Left colon (tissue), 2 donors: ENCODE data around the gene HAVCR1. TPM values are rescaled to one million over a fixed set of nuclear protein-coding genes. Genes with fewer than 3 reads are reported as not detected.
"Not testable (repeated sequence)": the region's sequence is repeated elsewhere in the genome, so short reads cannot be mapped to it uniquely, and the experiment has no call there.

ENCODE experiments used
- ATAC-seq: fragments of 200-7000 bp; cut with Tn5 transposase; one replicate; pipeline ENCODE4 v1.9.1; 2020; ENCODE audit warnings: mild to moderate bottlenecking, moderate library complexity
- DNase-seq, 2 donors: peaks; one replicate each; pipeline ENCODE4 v3.0.0-alpha.2; 2020
- intact Hi-C, 2 donors: fragments of 100-400 bp; cut with DNase I in 1 of 2; cut with micrococcal nuclease in 1 of 2; formaldehyde crosslinking; loops; one replicate each; pipeline versions ENCODE4 v1.11.2 to v1.14.0; 2022; cut with DNase I, micrococcal nuclease
- total RNA-seq, 2 donors: library from RNA; stranded (reverse); fragmentation: NEBNext Ultra II Directional; extraction: Animal tissue kit (Norgen Biotek cat#: 25700); gene quantifications; one replicate each; pipeline ENCODE4 v1.2.1, GENCODE V29; 2021
- donor health status: DM: no; HTN: no; CAD: no.
- donor health status: DM: yes; HTN: yes; CAD: no.

Gene HAVCR1
- total RNA-seq, 2 donors from 2014 or later = 3.9 to 16.3 TPM

GRCh38 chr5:157056848-157057247, 2.1 kb downstream of the HAVCR1 start:
- DNase-seq, ATAC-seq, intact Hi-C loops: not testable (repeated sequence)

GRCh38 chr5:157051604-157052245, 7.2 kb downstream of the HAVCR1 start:
- intact Hi-C loops = no loop called here
- DNase-seq = no peak
- ATAC-seq = peak; percentile 67

DNA sequence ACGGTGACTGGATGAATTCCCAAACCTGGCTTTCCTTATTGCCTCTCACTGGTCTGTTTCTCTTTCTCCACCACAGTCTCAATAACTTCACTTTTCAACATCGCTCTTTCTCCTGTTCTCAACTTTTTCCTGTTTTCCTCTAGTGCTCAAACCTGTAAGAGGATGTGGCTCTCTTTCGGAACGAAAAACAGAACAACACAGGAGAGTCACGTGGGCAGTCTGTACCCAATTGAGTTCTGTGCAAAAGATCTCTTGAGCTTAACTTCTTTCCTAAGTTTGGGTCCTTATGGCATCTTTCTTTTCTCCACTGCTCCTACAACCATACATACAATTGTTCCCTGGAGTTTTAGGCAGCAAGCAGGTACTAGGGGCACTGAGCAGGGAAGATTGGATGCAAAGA, 8.9 kb downstream of the HAVCR1 start:
- ATAC-seq (no peak), DNase-seq (no peak)
- intact Hi-C loops = no loop called here

- DNase-seq (no peak), ATAC-seq (no peak)
- intact Hi-C loops = no loop called here
These were observed 9.3 kb downstream of the HAVCR1 start for GRCh38 chr5:157049605-157050004.

DNA sequence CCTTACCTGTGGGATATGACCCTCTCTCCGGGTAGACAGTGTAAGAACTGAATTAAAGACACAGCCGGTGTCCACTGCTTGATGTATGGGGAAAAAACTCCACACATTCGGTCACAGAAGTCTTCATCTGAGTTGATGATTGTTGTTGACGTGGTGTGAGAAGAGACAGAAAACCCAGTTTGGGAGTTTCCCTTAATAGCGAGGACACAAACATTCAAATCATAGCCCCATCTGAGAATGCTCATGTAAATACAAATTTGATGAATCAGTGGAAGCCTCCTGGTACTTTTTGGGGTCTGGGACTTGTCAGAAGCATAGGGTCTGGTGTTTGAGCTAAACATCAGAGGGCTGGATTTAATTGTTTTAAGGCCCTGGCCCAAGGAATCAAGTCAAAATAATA, 11.0 kb downstream of the HAVCR1 start:
- ATAC-seq (no peak), DNase-seq (no peak)
- intact Hi-C loops = no loop called here

DNA sequence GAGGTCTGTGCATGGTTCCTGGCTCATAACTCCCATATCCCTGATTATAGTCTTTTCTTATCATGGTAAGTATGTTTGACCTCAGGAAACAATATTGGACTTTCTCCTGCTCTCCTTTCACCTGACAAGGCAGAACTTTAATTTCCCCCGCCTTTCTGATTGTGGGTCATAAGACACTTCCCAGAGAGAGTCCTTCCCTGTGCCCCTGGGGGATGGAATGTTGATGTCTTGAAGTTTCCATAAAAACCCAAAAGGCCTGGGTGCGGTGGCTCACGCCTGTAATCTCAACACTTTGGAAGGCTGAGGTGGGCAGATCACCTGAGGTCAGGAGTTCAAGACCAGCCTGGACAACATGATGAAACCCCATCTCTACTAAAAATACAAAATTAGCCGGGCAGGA, 11.9 kb downstream of the HAVCR1 start:
- DNase-seq, intact Hi-C loops: not testable (repeated sequence)
- ATAC-seq = peak; percentile 71

- ATAC-seq (peak; percentile 87), DNase-seq (peak in 1 of 2 donors; percentile 60)
- intact Hi-C loops = no loop called here
These were observed 12.9 kb downstream of the HAVCR1 start for GRCh38 chr5:157046041-157046440.

DNA sequence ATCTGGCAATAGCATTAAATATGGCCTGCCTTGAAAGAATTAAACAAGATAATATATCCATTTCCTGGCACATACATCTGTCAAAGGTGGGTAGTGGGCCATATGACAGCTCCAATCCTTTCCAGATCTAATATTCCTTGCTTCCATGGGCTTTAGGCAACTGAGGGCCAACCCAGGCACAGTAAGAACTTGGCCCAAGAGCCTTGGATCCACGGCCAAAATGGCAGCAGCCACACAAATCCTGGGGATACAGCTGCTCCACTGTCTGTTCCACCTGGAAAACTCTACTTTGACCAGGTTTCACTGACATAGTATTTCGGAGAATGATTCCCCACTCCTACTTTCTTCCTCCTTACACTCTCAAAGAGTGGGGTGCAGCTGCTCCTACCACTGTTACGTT, 13.3 kb downstream of the HAVCR1 start:
- ATAC-seq (no peak), DNase-seq (no peak)
- intact Hi-C loops = no loop called here

- no peak for ATAC-seq
- intact Hi-C loops = no loop called here
- DNase-seq = no peak
These were observed 20.2 kb downstream of the HAVCR1 start for GRCh38 chr5:157038568-157039187.

GRCh38 chr5:157034106-157035072, 24.5 kb downstream of the HAVCR1 start:
- peak; percentile 27 for ATAC-seq
- intact Hi-C loops = not testable (repeated sequence)
- peak; percentile 29 to 57 for DNase-seq

GRCh38 chr5:157033071-157033583, 25.8 kb downstream of the HAVCR1 start:
- DNase-seq (no peak), ATAC-seq (peak; percentile 57)
- intact Hi-C loops = no loop called here

DNA sequence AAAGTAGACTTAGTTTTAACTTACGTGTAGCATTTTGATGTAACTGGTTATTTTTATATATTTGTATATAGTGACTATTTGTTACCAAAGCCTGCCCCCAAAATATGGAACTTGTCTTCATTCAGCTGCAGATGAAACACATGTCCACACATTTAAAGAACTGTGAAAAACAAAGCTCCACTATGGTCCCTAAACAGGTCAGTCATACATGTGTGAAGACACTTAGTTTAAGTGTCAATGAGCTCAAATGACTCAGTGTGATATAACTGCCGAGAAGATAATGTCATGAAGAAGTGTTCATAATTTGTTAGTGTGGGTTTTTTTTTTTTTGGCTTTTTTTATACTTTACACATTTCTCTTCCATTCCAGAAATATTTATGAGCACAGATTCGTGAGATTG, 28.2 kb downstream of the HAVCR1 start:
- ATAC-seq = no peak
- intact Hi-C loops = no loop called here
- DNase-seq = no peak

- DNase-seq = no peak
- ATAC-seq = no peak
- intact Hi-C loops = no loop called here
These were observed 29.5 kb downstream of the HAVCR1 start for GRCh38 chr5:157029457-157029856.

- DNase-seq, ATAC-seq, intact Hi-C loops: not testable (repeated sequence)
These were observed 31.3 kb downstream of the HAVCR1 start for GRCh38 chr5:157027663-157028062.

GRCh38 chr5:157026789-157027424, 32.0 kb downstream of the HAVCR1 start:
- no peak for DNase-seq
- peak; percentile 78 for ATAC-seq
- intact Hi-C loops = no loop called here

DNA sequence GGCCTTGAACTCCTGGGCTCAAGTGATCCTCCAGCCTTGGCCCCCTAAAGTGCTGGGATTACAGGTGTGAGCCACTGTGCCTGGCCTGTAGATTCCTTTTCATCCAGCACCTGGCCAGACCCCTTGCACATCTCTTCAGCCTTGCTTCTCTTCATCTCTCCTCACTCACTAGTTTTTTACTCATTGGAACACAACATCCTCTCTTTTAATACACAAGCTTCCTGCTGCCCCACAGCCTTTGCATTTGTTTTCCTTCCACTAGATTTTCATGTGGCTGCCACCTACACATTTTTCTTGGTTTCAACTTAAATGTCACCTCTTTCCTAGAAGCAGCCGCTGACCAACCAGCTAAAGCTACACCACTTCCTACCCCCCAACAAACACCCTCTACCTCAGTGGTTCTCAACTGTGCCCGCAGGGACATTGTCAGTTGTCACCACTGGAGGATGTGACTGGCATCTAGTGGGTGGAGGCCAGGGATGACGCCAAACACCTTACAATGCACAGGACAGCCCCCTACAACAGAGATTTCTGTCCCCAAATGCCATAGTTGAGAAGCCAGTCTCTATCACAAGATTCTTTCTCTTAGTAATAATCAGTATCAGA, 33.7 kb downstream of the HAVCR1 start:
- DNase-seq = no peak

DNA sequence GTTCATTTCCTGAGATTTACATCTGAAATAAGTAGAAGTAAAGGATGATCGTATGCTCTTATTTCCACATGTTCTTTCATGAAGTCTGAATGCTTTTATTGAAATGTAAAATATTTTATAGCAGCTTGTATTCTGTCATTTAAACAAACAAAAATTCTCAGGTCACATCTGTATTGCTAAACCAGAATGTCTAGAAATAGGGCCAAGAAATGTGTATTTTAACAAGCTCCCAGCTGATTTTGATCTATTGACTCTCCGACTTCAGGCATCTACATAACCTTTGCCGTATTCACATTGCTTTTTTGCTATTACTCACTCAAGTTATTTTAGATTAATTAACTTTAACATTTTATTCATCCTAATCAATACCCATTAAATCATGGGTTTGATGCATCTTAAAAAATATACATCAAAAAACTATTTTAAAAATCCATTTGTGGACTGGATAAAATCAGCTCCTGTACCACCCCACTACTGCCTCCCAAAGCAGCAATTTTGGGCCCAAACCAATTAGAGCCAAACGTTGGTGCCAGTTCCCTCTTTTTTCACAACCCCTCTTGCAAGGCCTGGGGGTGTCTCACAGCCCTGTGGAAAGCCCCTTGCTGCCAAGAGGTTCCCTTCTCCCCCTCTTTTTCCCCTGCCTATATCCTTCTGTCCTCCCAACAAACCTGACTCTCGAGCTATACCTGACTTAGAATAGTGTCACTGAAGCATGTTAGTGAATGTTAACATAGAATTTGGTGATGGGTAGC, 34.5 kb downstream of the HAVCR1 start:
- ATAC-seq (peak; percentile 42), DNase-seq (no peak)
- intact Hi-C loops = no loop called here

More for the DNA sequence above, 33.7 kb downstream of the HAVCR1 start:
- no peak for ATAC-seq
- intact Hi-C loops = no loop called here

DNA sequence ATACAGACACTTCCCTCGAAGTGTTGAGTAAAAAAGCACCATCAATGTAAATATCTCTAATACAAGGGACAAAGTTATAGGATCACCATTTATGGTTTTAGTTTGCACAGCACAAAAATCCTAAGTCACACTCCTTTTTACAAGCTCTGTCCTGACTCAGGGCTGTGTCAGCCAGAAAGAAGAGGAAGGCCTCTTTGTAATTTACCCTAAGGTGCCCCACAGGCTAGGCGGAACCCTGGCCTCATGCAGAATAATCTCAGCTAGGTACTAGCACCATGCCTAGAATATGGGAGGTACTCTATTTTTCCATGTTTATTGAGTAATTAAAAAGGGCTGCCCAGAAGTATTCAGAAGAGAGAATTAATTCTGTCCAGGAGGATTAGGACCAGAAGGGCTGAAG, 36.9 kb downstream of the HAVCR1 start:
- ATAC-seq (no peak), DNase-seq (no peak)
- intact Hi-C loops = no loop called here
